HEK293 (cell line): ENCODE measurements around the gene KLRD1.

Experiments used
- CTCF ChIA-PET: fragments of 350-600 bp; formaldehyde crosslinking; extraction: SDS; loops from one replicate; lab custom pipeline; 2021; ENCODE audit warnings: antibody characterized with exemption; lab: Yijun Ruan, JAX
- POLR2A ChIA-PET: fragments of 300-600 bp; formaldehyde crosslinking; extraction: SDS; loops from one replicate; lab custom pipeline; 2020; ENCODE audit warnings: antibody characterized with exemption, inconsistent platforms; lab: Yijun Ruan, JAX
- H3K27ac ChIP-seq: fragments of 200-500 bp; sonication (Bioruptor generic); 2 replicates; pipeline ENCODE4 v1.5.1; 2014; ENCODE audit warnings: low read depth, low read length, control low read depth, inconsistent platforms; ENCODE audit errors: extremely low read depth
- H3K36me3 ChIP-seq, 2 experiments: fragments of 200-500 bp in 1 of 2; sonication (Bioruptor generic) in 1 of 2; 1 replicate in 1 of 2; 2 replicates in 1 of 2; pipeline ENCODE4 v1.5.1; 2014 to 2017; ENCODE audit warnings: inconsistent platforms in 2 of 2, low read length in 2 of 2; ENCODE audit not compliant: control insufficient read depth in 2 of 2, insufficient read depth in 1 of 2
- H3K4me1 ChIP-seq: fragments of 200-500 bp; sonication (Bioruptor generic); 2 replicates; pipeline ENCODE4 v1.5.1; 2014; ENCODE audit warnings: mild to moderate bottlenecking, low read length, inconsistent platforms; ENCODE audit not compliant: control insufficient read depth, insufficient read depth
- H3K4me3 ChIP-seq: 2 replicates; pipeline ENCODE4 v1.5.1; 2011; ENCODE audit warnings: low read depth, mild to moderate bottlenecking, control low read depth, low read length, moderate library complexity
- H3K9me3 ChIP-seq: fragments of 200-500 bp; sonication (Bioruptor generic); 2 replicates; pipeline ENCODE4 v1.5.1; 2014; ENCODE audit warnings: low read depth, low read length, inconsistent platforms; ENCODE audit not compliant: control insufficient read depth, insufficient read depth
- EGR2 ChIP-seq: fragments of 450-650 bp; formaldehyde crosslinking; IDR thresholded peaks from 2 replicates; pipeline ENCODE4 v1.5.1; 2016; ENCODE audit warnings: low read depth, missing biosample characterization, missing genetic modification characterization
- KLF17 ChIP-seq: fragments of 450-650 bp; formaldehyde crosslinking; IDR thresholded peaks from 2 replicates; pipeline ENCODE4 v1.5.1; 2016; ENCODE audit warnings: missing biosample characterization, missing genetic modification characterization
- MYNN ChIP-seq: fragments of 450-650 bp; formaldehyde crosslinking; IDR thresholded peaks from 2 replicates; pipeline ENCODE4 v1.5.1; 2016; ENCODE audit warnings: missing biosample characterization, missing genetic modification characterization, borderline replicate concordance
- MZF1 ChIP-seq: fragments of 450-650 bp; formaldehyde crosslinking; IDR thresholded peaks from 2 replicates; pipeline ENCODE4 v1.5.1; 2017; ENCODE audit warnings: missing biosample characterization, missing genetic modification characterization, borderline replicate concordance
- ZBTB7A ChIP-seq: fragments of 450-650 bp; formaldehyde crosslinking; IDR thresholded peaks from 2 replicates; pipeline ENCODE4 v1.5.1; 2016; ENCODE audit warnings: low read depth, missing biosample characterization, missing genetic modification characterization
- ZFP41 ChIP-seq: fragments of 450-650 bp; formaldehyde crosslinking; IDR thresholded peaks from 2 replicates; pipeline ENCODE4 v1.5.1; 2016; ENCODE audit warnings: missing biosample characterization, missing genetic modification characterization, borderline replicate concordance
- ZNF174 ChIP-seq: fragments of 450-650 bp; formaldehyde crosslinking; IDR thresholded peaks from 2 replicates; pipeline ENCODE4 v1.5.0; 2017; ENCODE audit warnings: missing biosample characterization, mild to moderate bottlenecking, missing genetic modification characterization
- ZNF184 ChIP-seq: fragments of 450-650 bp; IDR thresholded peaks from 2 replicates; pipeline ENCODE4 v1.5.1; 2018; ENCODE audit warnings: missing biosample characterization, mild to moderate bottlenecking, missing genetic modification characterization
- ZNF23 ChIP-seq: fragments of 450-650 bp; formaldehyde crosslinking; IDR thresholded peaks from 2 replicates; pipeline ENCODE4 v1.5.1; 2016; ENCODE audit warnings: missing biosample characterization, missing genetic modification characterization, borderline replicate concordance
- ZNF354C ChIP-seq: fragments of 450-650 bp; formaldehyde crosslinking; IDR thresholded peaks from 2 replicates; pipeline ENCODE4 v1.5.1; 2016; ENCODE audit warnings: missing biosample characterization, missing genetic modification characterization, low read depth, borderline replicate concordance
- ZNF433 ChIP-seq: fragments of 450-650 bp; formaldehyde crosslinking; IDR thresholded peaks from 2 replicates; pipeline ENCODE4 v1.5.1; 2016; ENCODE audit warnings: missing biosample characterization, missing genetic modification characterization, low read depth
- ZNF529 ChIP-seq: fragments of 450-650 bp; formaldehyde crosslinking; IDR thresholded peaks from 2 replicates; pipeline ENCODE4 v1.5.1; 2017; ENCODE audit warnings: missing genetic modification characterization, missing biosample characterization; ENCODE audit not compliant: insufficient replicate concordance
- ZNF558 ChIP-seq: fragments of 450-650 bp; formaldehyde crosslinking; IDR thresholded peaks from 2 replicates; pipeline ENCODE4 v1.5.1; 2016; ENCODE audit warnings: missing biosample characterization, missing genetic modification characterization
- ZNF585B ChIP-seq: fragments of 450-650 bp; formaldehyde crosslinking; IDR thresholded peaks from 2 replicates; pipeline ENCODE4 v1.5.1; 2016; ENCODE audit warnings: missing biosample characterization, missing genetic modification characterization
- ZNF629 ChIP-seq: fragments of 450-650 bp; formaldehyde crosslinking; IDR thresholded peaks from 2 replicates; pipeline ENCODE4 v1.5.1; 2017; ENCODE audit warnings: missing biosample characterization, missing genetic modification characterization
- ZNF670 ChIP-seq: fragments of 450-650 bp; formaldehyde crosslinking; IDR thresholded peaks from 2 replicates; pipeline ENCODE4 v1.5.1; 2016; ENCODE audit warnings: missing biosample characterization, missing genetic modification characterization, low read depth
- ZNF677 ChIP-seq: fragments of 450-650 bp; IDR thresholded peaks from 2 replicates; pipeline ENCODE4 v1.5.0; 2018; ENCODE audit warnings: missing biosample characterization, mild to moderate bottlenecking, missing genetic modification characterization, moderate library complexity
- ZNF692 ChIP-seq: fragments of 450-650 bp; formaldehyde crosslinking; IDR thresholded peaks from 2 replicates; pipeline ENCODE4 v1.5.1; 2016; ENCODE audit warnings: missing biosample characterization, missing genetic modification characterization
- ZNF830 ChIP-seq: fragments of 450-650 bp; IDR thresholded peaks from 2 replicates; pipeline ENCODE4 v1.5.0; 2018; ENCODE audit warnings: missing biosample characterization, missing genetic modification characterization, low read depth, mild to moderate bottlenecking, moderate library complexity
- ZSCAN16 ChIP-seq: fragments of 450-650 bp; formaldehyde crosslinking; IDR thresholded peaks from 2 replicates; pipeline ENCODE4 v1.5.1; 2016; ENCODE audit warnings: missing biosample characterization, missing genetic modification characterization
- ZSCAN23 ChIP-seq: fragments of 450-650 bp; formaldehyde crosslinking; IDR thresholded peaks from 2 replicates; pipeline ENCODE4 v1.5.1; 2016; ENCODE audit warnings: missing biosample characterization, missing genetic modification characterization
- ZSCAN4 ChIP-seq: fragments of 450-650 bp; formaldehyde crosslinking; IDR thresholded peaks from 2 replicates; pipeline ENCODE4 v1.5.1; 2017; ENCODE audit warnings: missing biosample characterization, missing genetic modification characterization
- TF ChIP-seq, protein P1 (sequence below): fragments of 450-650 bp; formaldehyde crosslinking; IDR thresholded peaks from 2 replicates; pipeline ENCODE4 v1.5.1; 2016; ENCODE audit warnings: missing biosample characterization, missing genetic modification characterization
- TF ChIP-seq, protein P2 (sequence below): fragments of 450-650 bp; formaldehyde crosslinking; IDR thresholded peaks from 2 replicates; pipeline ENCODE4 v1.5.1; 2017; ENCODE audit warnings: missing biosample characterization, missing genetic modification characterization

KLRD1 gene

DNA sequence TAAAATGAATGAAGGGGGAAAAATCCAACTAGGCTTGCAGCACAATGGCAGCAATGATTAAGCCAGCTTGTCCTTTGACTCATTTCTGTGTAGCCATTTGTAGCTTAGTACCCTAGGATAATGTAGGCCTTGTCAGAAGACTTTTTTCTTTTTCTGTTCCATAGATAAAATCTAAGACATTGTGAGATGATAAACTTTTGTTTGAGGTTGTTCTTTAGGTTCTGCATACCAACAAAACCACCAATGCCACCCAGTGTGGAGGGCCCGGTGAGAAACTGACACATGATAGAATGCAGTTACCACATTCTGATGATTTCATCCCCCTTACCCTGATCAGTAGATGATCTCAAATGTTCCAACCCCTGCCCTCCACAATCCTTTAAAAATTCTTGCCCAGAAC lies 6.6 kb upstream of the KLRD1 start:
- no peak overlapping the region for H3K4me3 ChIP-seq
- no peaks in the 10 kb centered on the region for H3K4me1 ChIP-seq
- TF ChIP-seq ZNF585B = no peak
- TF ChIP-seq ZSCAN4 (tag by site-specific recombination) = no peak
- TF ChIP-seq MYNN (tag by site-specific recombination) = no peak
- no peak for TF ChIP-seq ZNF629
- TF ChIP-seq ZFP41 (tag by site-specific recombination) = no peak
- TF ChIP-seq ZNF529 (tag by site-specific recombination) = no peak
- TF ChIP-seq ZBTB7A (tag by site-specific recombination) = no peak
- TF ChIP-seq ZNF692 (tag by site-specific recombination) = no peak
- TF ChIP-seq ZSCAN23 (tag by site-specific recombination) = no peak
- TF ChIP-seq MZF1 = no peak
- ChIA-PET CTCF (no interaction called here), POLR2A (no interaction called here)
- no peaks in the 10 kb centered on the region for H3K9me3 ChIP-seq
- no peak overlapping the region for H3K27ac ChIP-seq
- H3K36me3 ChIP-seq = no peaks in the 10 kb centered on the region

DNA sequence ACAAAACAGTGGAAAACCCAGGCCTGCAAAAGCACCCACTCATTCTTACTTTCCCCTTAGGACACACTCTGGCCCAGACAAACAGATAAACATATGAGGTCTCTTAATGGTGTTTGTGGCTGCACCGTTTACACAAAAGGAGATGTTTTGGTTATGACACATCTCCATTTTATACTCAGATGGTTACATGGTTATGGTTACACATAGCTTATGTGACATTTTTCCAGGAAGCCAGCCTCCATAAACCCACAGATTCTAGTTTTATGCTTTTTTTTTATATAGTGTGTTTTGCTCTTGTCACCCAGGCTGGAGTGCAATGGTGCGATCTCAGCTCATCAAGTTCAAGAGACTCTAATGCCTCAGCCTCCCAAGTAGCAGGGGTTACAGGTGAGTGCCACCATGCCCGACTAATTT lies 3.5 kb upstream of the KLRD1 start:
- Histone ChIP-seq H3K36me3 (no peaks in the 10 kb centered on the region), H3K4me3 (no peak overlapping the region)
- CTCF ChIA-PET = interaction anchor here (0.6 to 0.7 kb wide), 3 partner anchors 289 to 294 kb away, joined by 3 to 4 read pairs (median 3); partner anchors contain the start of gene CLEC12B

More for the DNA sequence above, 3.5 kb upstream of the KLRD1 start:
- TF ChIP-seq ZNF174 (tag by site-specific recombination) = no peak
- no peak for TF ChIP-seq ZNF184
- TF ChIP-seq ZNF433 (tag by site-specific recombination) = no peak
- TF ChIP-seq ZNF558 (tag by site-specific recombination) = no peak
- TF ChIP-seq EGR2 (tag by site-specific recombination) = no peak
- no peak for TF ChIP-seq ZNF692 (tag by site-specific recombination)
- TF ChIP-seq, protein P1, sequence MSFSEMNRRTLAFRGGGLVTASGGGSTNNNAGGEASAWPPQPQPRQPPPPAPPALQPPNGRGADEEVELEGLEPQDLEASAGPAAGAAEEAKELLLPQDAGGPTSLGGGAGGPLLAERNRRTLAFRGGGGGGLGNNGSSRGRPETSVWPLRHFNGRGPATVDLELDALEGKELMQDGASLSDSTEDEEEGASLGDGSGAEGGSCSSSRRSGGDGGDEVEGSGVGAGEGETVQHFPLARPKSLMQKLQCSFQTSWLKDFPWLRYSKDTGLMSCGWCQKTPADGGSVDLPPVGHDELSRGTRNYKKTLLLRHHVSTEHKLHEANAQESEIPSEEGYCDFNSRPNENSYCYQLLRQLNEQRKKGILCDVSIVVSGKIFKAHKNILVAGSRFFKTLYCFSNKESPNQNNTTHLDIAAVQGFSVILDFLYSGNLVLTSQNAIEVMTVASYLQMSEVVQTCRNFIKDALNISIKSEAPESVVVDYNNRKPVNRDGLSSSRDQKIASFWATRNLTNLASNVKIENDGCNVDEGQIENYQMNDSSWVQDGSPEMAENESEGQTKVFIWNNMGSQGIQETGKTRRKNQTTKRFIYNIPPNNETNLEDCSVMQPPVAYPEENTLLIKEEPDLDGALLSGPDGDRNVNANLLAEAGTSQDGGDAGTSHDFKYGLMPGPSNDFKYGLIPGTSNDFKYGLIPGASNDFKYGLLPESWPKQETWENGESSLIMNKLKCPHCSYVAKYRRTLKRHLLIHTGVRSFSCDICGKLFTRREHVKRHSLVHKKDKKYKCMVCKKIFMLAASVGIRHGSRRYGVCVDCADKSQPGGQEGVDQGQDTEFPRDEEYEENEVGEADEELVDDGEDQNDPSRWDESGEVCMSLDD (tag by site-specific recombination) = no peak
- TF ChIP-seq ZNF677 (tag by site-specific recombination) = no peak
- no peak for TF ChIP-seq ZNF830 (tag by site-specific recombination)
- TF ChIP-seq ZNF670 = no peak
- no peak for TF ChIP-seq KLF17 (tag by site-specific recombination)
- TF ChIP-seq, protein P2, sequence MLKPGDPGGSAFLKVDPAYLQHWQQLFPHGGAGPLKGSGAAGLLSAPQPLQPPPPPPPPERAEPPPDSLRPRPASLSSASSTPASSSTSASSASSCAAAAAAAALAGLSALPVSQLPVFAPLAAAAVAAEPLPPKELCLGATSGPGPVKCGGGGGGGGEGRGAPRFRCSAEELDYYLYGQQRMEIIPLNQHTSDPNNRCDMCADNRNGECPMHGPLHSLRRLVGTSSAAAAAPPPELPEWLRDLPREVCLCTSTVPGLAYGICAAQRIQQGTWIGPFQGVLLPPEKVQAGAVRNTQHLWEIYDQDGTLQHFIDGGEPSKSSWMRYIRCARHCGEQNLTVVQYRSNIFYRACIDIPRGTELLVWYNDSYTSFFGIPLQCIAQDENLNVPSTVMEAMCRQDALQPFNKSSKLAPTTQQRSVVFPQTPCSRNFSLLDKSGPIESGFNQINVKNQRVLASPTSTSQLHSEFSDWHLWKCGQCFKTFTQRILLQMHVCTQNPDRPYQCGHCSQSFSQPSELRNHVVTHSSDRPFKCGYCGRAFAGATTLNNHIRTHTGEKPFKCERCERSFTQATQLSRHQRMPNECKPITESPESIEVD (tag by site-specific recombination) = no peak
- TF ChIP-seq ZNF23 (tag by site-specific recombination) = no peak
- no peak for TF ChIP-seq ZNF354C (tag by site-specific recombination)
- TF ChIP-seq ZSCAN16 (tag by site-specific recombination) = no peak
- H3K4me1 ChIP-seq = no peaks in the 10 kb centered on the region
- H3K9me3 ChIP-seq = no peaks in the 10 kb centered on the region
- POLR2A ChIA-PET = no interaction called here
- no peak overlapping the region for H3K27ac ChIP-seq
